ENCODE results near the gene HELZ2.

Gene HELZ2

GRCh38 chr20:63533388-63533787 lies 40.7 kb downstream of the HELZ2 start:
- H3K36me3 ChIP-seq (ENCODE audit: insufficient read depth, low read length) = no peaks in the 10 kb centered on the region
- no peak overlapping the region for H3K4me2 ChIP-seq (ENCODE audit: low read depth, low read length, poor library complexity, severe bottlenecking)
- H2AFZ ChIP-seq (ENCODE audit: low read length) = no peak overlapping the region
- no peaks in the 10 kb centered on the region for H3F3A ChIP-seq (ENCODE audit: low read depth)
- H3K4me1 ChIP-seq (ENCODE audit: insufficient read depth, low read length, poor library complexity, severe bottlenecking) = peaks cover 11% of the 10 kb centered on the region
- no peak overlapping the region for H3K9ac ChIP-seq (ENCODE audit: low read depth, low read length, poor library complexity, severe bottlenecking)
- H3K4me3 ChIP-seq (ENCODE audit: low read length, poor library complexity, severe bottlenecking) = no peak overlapping the region
- no peak for TF ChIP-seq CTCF (conservative IDR thresholded peaks at IDR 0.05; ENCODE audit: low read length)
- no peak for TF ChIP-seq EZH2phosphoT487 (IDR thresholded peaks at IDR 0.05; ENCODE audit: borderline replicate concordance)
- no peaks in the 10 kb centered on the region for H4K20me1 ChIP-seq (ENCODE audit: insufficient read depth, low read length, poor library complexity, severe bottlenecking)
- H3K9me2 ChIP-seq (replicated peaks; ENCODE audit: low read depth, low read length) = no peaks in the 10 kb centered on the region
- H3K27me3 ChIP-seq (ENCODE audit: insufficient read depth, low read length, poor library complexity, severe bottlenecking) = no peaks in the 10 kb centered on the region
- H3K9me3 ChIP-seq (ENCODE audit: insufficient read depth, low read depth, low read length) = no peaks in the 10 kb centered on the region
- H3K79me2 ChIP-seq (ENCODE audit: insufficient read depth, low read length) = no peaks in the 10 kb centered on the region

- H3K4me1 ChIP-seq (ENCODE audit: insufficient read depth, low read length, poor library complexity, severe bottlenecking) = peaks cover 6% of the 10 kb centered on the region
- no peaks in the 10 kb centered on the region for H3K9me2 ChIP-seq (replicated peaks; ENCODE audit: low read depth, low read length)
- H2AFZ ChIP-seq (ENCODE audit: low read length) = no peak overlapping the region
- no peaks in the 10 kb centered on the region for H3K9me3 ChIP-seq (ENCODE audit: insufficient read depth, low read depth, low read length)
- no peaks in the 10 kb centered on the region for H3K36me3 ChIP-seq (ENCODE audit: insufficient read depth, low read length)
- H3F3A ChIP-seq (ENCODE audit: low read depth) = no peaks in the 10 kb centered on the region
- no peak overlapping the region for H3K4me3 ChIP-seq (ENCODE audit: low read length, poor library complexity, severe bottlenecking)
- no peaks in the 10 kb centered on the region for H3K79me2 ChIP-seq (ENCODE audit: insufficient read depth, low read length)
- TF ChIP-seq CTCF (conservative IDR thresholded peaks at IDR 0.05; ENCODE audit: low read length) (no peak), EZH2phosphoT487 (IDR thresholded peaks at IDR 0.05; ENCODE audit: borderline replicate concordance) (no peak)
- no peak overlapping the region for H3K9ac ChIP-seq (ENCODE audit: low read depth, low read length, poor library complexity, severe bottlenecking)
- H4K20me1 ChIP-seq (ENCODE audit: insufficient read depth, low read length, poor library complexity, severe bottlenecking) = no peaks in the 10 kb centered on the region
- H3K27me3 ChIP-seq (ENCODE audit: insufficient read depth, low read length, poor library complexity, severe bottlenecking) = no peaks in the 10 kb centered on the region
- H3K4me2 ChIP-seq (ENCODE audit: low read depth, low read length, poor library complexity, severe bottlenecking) = no peak overlapping the region
Observed at GRCh38 chr20:63532449-63532971, 41.5 kb downstream of the HELZ2 start.

DNA sequence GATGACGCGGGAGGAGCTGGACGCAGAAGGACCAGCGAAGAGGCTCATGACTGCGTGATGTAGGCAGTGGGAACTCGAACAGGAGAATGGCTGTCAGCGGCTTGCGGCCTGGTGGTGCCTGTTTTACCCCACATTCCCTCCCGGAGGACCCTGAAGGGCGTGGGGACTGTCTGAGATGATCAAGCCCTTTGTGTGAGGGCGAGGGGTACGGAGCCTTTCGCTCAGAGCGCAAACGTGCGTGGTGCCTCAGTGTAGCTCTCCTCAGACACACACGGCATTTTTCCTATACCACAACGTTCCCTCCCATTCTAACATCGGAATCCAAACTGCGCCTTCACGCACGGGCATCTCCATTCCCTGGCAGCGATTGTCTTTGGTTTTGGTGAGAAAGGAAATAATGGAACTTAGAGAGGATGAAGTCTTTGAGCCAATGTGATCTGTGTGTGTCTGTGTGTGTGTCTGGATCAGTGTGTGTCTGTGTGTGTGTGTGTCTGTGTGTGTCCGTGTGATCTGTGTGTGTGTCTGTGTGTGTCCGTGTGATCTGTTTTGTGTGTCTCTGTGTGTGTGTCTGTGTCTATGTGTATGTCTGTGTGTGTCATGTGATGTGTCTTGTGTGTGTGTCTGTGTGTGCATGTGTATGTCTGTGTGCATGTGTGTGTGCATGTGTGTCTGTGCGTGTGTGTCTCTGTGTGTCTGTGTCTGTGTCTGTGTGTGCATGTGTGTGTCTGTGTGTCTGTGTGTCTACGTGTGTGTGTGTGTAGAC lies 42.2 kb downstream of the HELZ2 start:
- Histone ChIP-seq H3K4me1 (ENCODE audit: insufficient read depth, low read length, poor library complexity, severe bottlenecking) (no peaks in the 10 kb centered on the region), H2AFZ (ENCODE audit: low read length) (no peak overlapping the region), H3K9me2 (replicated peaks; ENCODE audit: low read depth, low read length) (no peaks in the 10 kb centered on the region)

More for the DNA sequence above, 42.2 kb downstream of the HELZ2 start:
- Histone ChIP-seq H3K4me2 (ENCODE audit: low read depth, low read length, poor library complexity, severe bottlenecking) (no peak overlapping the region), H4K20me1 (ENCODE audit: insufficient read depth, low read length, poor library complexity, severe bottlenecking) (no peaks in the 10 kb centered on the region), H3K27me3 (ENCODE audit: insufficient read depth, low read length, poor library complexity, severe bottlenecking) (no peaks in the 10 kb centered on the region), H3F3A (ENCODE audit: low read depth) (no peaks in the 10 kb centered on the region), H3K9ac (ENCODE audit: low read depth, low read length, poor library complexity, severe bottlenecking) (no peak overlapping the region), H3K9me3 (ENCODE audit: insufficient read depth, low read depth, low read length) (no peaks in the 10 kb centered on the region), H3K36me3 (ENCODE audit: insufficient read depth, low read length) (no peaks in the 10 kb centered on the region), H3K4me3 (ENCODE audit: low read length, poor library complexity, severe bottlenecking) (no peak overlapping the region), H3K79me2 (ENCODE audit: insufficient read depth, low read length) (no peaks in the 10 kb centered on the region)
- TF ChIP-seq EZH2phosphoT487 (IDR thresholded peaks at IDR 0.05; ENCODE audit: borderline replicate concordance) = no peak
- no peak for TF ChIP-seq CTCF (conservative IDR thresholded peaks at IDR 0.05; ENCODE audit: low read length)

Data from Loucy (cell line).